ENCODE data around the gene SMIM36.
"Not testable (repeated sequence)": the region's sequence is repeated elsewhere in the genome, so short reads cannot be mapped to it uniquely, and the experiment has no call there.

Gene SMIM36

DNA sequence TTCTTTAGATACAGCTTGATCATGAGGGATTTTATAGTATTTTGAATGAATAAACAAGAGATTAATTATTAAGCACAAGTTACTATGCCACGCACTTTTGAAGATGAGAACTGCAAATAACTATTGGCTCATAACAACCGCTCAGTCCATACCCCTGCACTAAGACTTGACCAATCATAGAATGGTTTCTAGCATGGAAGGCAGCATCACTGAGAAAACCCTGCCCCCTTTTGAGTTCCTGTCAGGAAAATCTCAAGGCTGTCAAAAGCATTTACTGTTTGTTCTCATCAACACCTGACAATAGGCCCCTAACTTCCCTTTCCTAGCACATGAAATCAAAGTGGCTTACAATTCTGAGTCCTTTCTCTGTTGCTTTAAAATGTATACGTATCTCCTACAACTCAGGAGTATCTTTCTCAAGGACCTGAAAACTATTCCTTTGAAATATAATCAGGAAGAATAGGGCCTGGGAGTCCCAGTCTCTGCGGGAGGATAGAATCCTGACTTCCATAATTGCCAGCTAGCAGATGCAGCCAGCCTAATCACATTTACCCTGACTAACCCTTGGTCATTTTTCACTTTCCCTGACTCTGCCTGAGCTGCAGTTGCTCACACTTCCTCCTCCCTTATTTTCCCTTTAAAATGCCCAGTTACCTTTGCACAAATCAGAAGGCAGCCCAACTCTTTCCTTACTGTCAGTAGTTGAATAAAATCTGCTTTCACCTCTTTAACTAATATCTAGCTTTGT is 80.5 kb downstream of the SMIM36 start:
- H3K27ac ChIP-seq: no peak overlapping the region
- TF ChIP-seq CTCF (conservative IDR thresholded peaks at IDR 0.05) (no peak), ZFX (IDR thresholded peaks at IDR 0.05) (no peak)

DNA sequence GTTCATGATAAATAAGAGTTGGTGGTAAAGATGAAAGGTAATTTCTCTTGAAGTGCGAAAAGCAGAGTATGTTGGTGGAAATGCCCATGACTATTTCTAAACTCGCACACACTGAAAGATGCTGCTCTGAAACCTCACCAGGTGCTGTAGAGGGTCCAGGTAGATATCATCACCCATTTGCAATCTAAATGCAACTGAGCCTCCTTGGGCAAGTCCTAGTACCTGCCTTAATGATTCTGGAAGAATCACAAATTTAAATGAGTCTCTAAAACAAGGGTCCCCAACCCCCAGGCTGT is 83.7 kb downstream of the SMIM36 start:
- TF ChIP-seq ZFX (IDR thresholded peaks at IDR 0.05) (no peak), CTCF (conservative IDR thresholded peaks at IDR 0.05) (no peak)
- H3K27ac ChIP-seq: no peak overlapping the region

DNA sequence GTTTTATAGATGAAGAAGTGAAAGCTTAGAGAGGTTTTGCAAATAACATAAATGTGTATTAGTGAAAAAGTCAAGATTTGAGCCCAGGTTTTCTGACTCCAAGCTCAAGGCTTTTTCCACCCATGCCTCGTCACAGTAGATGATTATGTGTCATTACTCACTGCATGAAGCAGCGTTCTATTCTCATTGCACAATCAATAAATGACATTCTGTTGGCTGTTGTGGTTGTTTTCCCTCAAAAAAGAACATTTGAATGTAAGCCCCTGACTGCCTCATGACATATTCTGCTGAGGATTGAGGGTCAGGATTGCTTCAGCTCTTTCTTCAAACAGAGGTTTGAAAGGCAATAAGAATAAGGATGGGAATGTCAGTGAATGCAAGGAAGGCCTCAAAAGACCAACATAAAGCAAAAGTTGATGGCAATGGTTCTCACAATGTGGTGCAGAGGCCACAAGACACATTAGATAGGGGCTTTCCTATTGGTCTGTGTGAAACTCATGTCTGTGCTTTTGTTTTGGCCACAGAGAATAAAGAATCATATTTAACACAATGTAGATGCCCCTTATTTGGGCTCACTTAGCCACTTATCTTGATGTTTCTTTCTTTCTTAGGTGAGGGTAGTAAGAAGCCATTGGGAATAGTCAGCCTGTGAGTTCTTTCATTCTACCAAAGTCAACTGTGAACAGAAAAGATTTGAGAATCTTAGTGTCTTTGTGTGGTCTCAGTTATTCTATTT is 84.2 kb downstream of the SMIM36 start:
- H3K27ac ChIP-seq: no peak overlapping the region
- no peak for TF ChIP-seq CTCF (conservative IDR thresholded peaks at IDR 0.05)
- TF ChIP-seq ZFX (IDR thresholded peaks at IDR 0.05): no peak

DNA sequence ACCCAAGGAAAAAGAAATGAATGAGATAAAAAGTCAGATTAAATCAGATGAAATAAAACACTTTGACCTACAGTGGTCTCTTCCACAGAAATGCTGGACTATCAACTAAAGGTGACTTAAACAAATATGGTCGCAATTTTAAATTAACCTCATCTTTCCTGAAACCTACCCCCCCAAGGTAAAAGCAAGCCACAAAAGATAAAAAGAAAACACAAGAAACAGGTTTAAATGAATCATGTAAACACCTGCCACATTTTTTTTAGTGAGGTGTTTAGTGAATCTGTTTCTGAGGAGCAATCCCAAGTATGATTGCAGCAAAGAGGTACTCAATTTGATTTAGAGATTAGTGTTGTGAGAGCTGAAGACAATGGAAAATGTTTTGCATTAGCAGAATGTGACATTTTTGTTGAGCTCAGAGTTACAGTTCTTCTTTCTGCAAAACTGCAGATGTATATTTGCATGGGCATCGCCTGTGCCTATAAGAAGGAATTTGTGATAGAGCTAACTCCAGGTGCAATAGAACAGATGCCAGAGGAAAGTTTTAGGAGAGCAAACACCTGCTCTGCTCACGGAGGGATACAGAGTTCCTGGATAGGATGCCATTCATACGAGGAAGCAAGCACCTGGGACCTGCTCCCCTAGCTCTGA is 86.2 kb downstream of the SMIM36 start:
- H3K27ac ChIP-seq: no peak overlapping the region
- TF ChIP-seq ZFX (IDR thresholded peaks at IDR 0.05) (no peak), CTCF (conservative IDR thresholded peaks at IDR 0.05) (no peak)

GRCh38 chr17:55423535-55423934 is 87.7 kb downstream of the SMIM36 start:
- TF ChIP-seq ZFX (IDR thresholded peaks at IDR 0.05): no peak
- no peak for TF ChIP-seq CTCF (conservative IDR thresholded peaks at IDR 0.05)

DNA sequence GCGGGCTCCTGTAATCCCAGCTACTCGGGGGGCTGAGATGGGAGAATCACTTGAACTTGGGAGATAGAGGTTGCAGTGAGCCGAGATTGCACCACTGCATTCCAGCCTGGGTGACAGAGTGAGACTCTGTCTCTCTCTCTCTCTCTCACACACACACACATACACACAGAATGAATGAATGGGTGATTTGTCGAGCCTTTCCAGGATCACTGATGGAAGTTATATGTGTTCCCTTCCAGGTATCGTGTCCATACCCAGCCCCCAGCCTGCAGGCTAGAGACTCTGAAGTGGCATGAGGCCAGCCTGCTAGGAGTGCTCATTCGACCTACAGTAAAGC is 88.5 kb downstream of the SMIM36 start:
- not testable (repeated sequence) for H3K27ac ChIP-seq

More at GRCh38 chr17:55423535-55423934, 87.7 kb downstream of the SMIM36 start:
- H3K27ac ChIP-seq: no peak overlapping the region

DNA sequence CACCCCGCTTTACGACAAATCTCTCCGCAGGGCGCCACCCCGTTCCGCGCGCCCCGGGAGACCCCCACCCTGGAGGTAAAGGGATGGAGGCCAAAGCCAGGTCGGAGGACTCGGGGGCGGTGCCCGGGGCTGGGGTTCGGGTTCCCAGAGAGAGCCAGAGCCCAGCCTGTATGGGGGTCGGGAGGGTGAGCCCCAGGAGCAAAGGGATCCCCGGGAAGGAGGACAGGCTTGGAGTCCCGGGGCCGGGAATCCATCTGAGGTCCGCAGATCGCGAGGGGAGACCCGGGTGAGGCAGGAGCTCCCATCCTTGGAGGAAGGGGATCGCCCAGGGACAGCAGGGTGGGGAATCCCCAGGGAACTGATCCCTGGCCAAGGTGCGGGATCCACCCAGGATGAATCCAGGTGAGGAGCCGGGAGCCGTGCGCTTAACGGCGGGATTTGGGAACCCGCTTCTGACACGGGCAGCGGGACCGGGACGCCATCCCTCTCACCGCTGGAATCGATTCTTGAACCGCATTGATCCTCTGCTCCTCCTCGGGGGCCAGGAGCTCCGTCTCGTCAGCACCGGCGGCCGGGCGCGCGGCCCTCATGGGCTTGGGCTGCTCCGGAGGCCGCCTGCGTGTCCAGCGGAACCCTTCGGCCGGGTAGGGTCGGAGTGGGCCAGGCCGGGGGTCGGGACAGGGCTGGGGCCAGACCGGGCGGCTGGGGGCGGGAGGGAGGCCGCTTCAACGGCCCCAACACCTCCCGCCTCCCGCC is 89.9 kb downstream of the SMIM36 start, which contains the start of gene MMD:
Gene MMD (minus strand): TSS at position 657 of the 756 bp plus-strand sequence. CDS start 140 bp downstream, at position 517.
- no peak for TF ChIP-seq CTCF (conservative IDR thresholded peaks at IDR 0.05)
- TF ChIP-seq ZFX (IDR thresholded peaks at IDR 0.05): peak; percentile 53
- H3K27ac ChIP-seq: peak within 1 kb of the TSS; percentile 76

Measured in C4-2B (cell line).